Left ventricle myocardium superior (tissue), 1 donor: ENCODE measurements around the gene NAALADL2. TPM values are rescaled to one million over a fixed set of nuclear protein-coding genes. Genes with fewer than 3 reads are reported as not detected.
A peak's percentile ranks its signal among the peaks of the same experiment; 100 is the strongest.
"Not testable (repeated sequence)": the region's sequence is repeated elsewhere in the genome, so short reads cannot be mapped to it uniquely, and the experiment has no call there.

ENCODE experiments used
- ATAC-seq: fragments of 200-7000 bp; cut with Tn5 transposase; one replicate; pipeline ENCODE4 v1.9.1; 2020; ENCODE audit warnings: mild to moderate bottlenecking, moderate library complexity
- DNase-seq: peaks from one replicate; pipeline ENCODE4 v3.0.0-alpha.2; 2020
- intact Hi-C: fragments of 100-400 bp; cut with micrococcal nuclease; formaldehyde crosslinking; loops from one replicate; pipeline ENCODE4 v1.11.0; 2022
- total RNA-seq: library from RNA; stranded (reverse); fragmentation: NEBNext Ultra II Directional; extraction: Animal tissue kit (Norgen Biotek cat#: 25700); gene quantifications from one replicate; pipeline ENCODE4 v1.2.1, GENCODE V29; 2021
- donor health status: DM: no; HTN: yes; CAD: no; lungs with severe emphysema.

NAALADL2 gene
- total RNA-seq, 1 donor from 2014 or later = 3.1 TPM

- intact Hi-C loops, DNase-seq, ATAC-seq: not testable (repeated sequence)
Observed at GRCh38 chr3:175371187-175371586, 512.1 kb downstream of the NAALADL2 start.

GRCh38 chr3:175374705-175375104 lies 515.6 kb downstream of the NAALADL2 start:
- intact Hi-C loops = no loop called here
- no peak for ATAC-seq
- DNase-seq = no peak

- intact Hi-C loops = no loop called here
Observed at GRCh38 chr3:175378348-175378747, 519.2 kb downstream of the NAALADL2 start.

GRCh38 chr3:175381685-175382084 lies 522.6 kb downstream of the NAALADL2 start:
- DNase-seq (no peak), ATAC-seq (no peak)
- intact Hi-C loops = no loop called here

More at GRCh38 chr3:175378348-175378747, 519.2 kb downstream of the NAALADL2 start:
- DNase-seq (no peak), ATAC-seq (no peak)

GRCh38 chr3:175383371-175383770 lies 524.2 kb downstream of the NAALADL2 start:
- ATAC-seq (no peak), DNase-seq (no peak)
- intact Hi-C loops = no loop called here

- ATAC-seq = no peak
- intact Hi-C loops = no loop called here
- no peak for DNase-seq
Observed at GRCh38 chr3:175383813-175384212, 524.7 kb downstream of the NAALADL2 start.

- no peak for DNase-seq
- intact Hi-C loops = no loop called here
- ATAC-seq = no peak
Observed at GRCh38 chr3:175384569-175384968, 525.4 kb downstream of the NAALADL2 start.

- ATAC-seq = no peak
- intact Hi-C loops = no loop called here
Observed at GRCh38 chr3:175386630-175387029, 527.5 kb downstream of the NAALADL2 start.

GRCh38 chr3:175389560-175389959 lies 530.4 kb downstream of the NAALADL2 start:
- intact Hi-C loops = no loop called here
- DNase-seq (no peak), ATAC-seq (no peak)

More at GRCh38 chr3:175386630-175387029, 527.5 kb downstream of the NAALADL2 start:
- DNase-seq = no peak

GRCh38 chr3:175391601-175392000 lies 532.5 kb downstream of the NAALADL2 start:
- DNase-seq = no peak

GRCh38 chr3:175392653-175393052 lies 533.5 kb downstream of the NAALADL2 start:
- DNase-seq (no peak), ATAC-seq (no peak)
- intact Hi-C loops = no loop called here

More at GRCh38 chr3:175391601-175392000, 532.5 kb downstream of the NAALADL2 start:
- ATAC-seq = no peak
- intact Hi-C loops = no loop called here

- ATAC-seq = peak; percentile 74
- DNase-seq = no peak
- intact Hi-C loops = no loop called here
Observed at GRCh38 chr3:175397372-175397771, 538.2 kb downstream of the NAALADL2 start.

- ATAC-seq (no peak), DNase-seq (no peak)
- intact Hi-C loops = no loop called here
Observed at GRCh38 chr3:175398676-175399075, 539.5 kb downstream of the NAALADL2 start.

GRCh38 chr3:175399156-175399840 lies 540.2 kb downstream of the NAALADL2 start:
- DNase-seq (no peak), ATAC-seq (no peak)
- intact Hi-C loops = no loop called here

- ATAC-seq = peak; percentile 81
- intact Hi-C loops = no loop called here
- no peak for DNase-seq
Observed at GRCh38 chr3:175404027-175404426, 544.9 kb downstream of the NAALADL2 start.

- intact Hi-C loops = no loop called here
- DNase-seq (no peak), ATAC-seq (no peak)
Observed at GRCh38 chr3:175404621-175405020, 545.5 kb downstream of the NAALADL2 start.

GRCh38 chr3:175410251-175410650 lies 551.1 kb downstream of the NAALADL2 start:
- intact Hi-C loops = no loop called here
- ATAC-seq (no peak), DNase-seq (no peak)

- ATAC-seq = no peak
- intact Hi-C loops = no loop called here
- DNase-seq = no peak
Observed at GRCh38 chr3:175411405-175411804, 552.3 kb downstream of the NAALADL2 start.

GRCh38 chr3:175411946-175412345 lies 552.8 kb downstream of the NAALADL2 start:
- ATAC-seq = no peak
- intact Hi-C loops = no loop called here
- DNase-seq = no peak

- intact Hi-C loops = no loop called here
- ATAC-seq (no peak), DNase-seq (no peak)
Observed at GRCh38 chr3:175413926-175414325, 554.8 kb downstream of the NAALADL2 start.

GRCh38 chr3:175416600-175416999 lies 557.5 kb downstream of the NAALADL2 start:
- no peak for ATAC-seq
- intact Hi-C loops = no loop called here
- no peak for DNase-seq
